ENCODE measurements around the gene EMP3. TPM values are rescaled to one million over a fixed set of nuclear protein-coding genes. Genes with fewer than 3 reads are reported as not detected.

EMP3 gene
- 10 to 100 TPM in 2 of 4 donors, 1 to 10 TPM in 2; 4.7 to 21.5 (median 10.5) TPM for total RNA-seq

GRCh38 chr19:48325265-48325910, at the start of gene EMP3:
Gene EMP3 (plus strand): TSS chr19:48325552. CDS start chr19:48326845, 1,293 bp downstream.
- H3K4me3 ChIP-seq: peak within 1 kb of the TSS; percentile 47 to 56 (median 52)
- peak; percentile 69 to 89 (median 83) for DNase-seq
- H3K4me1 ChIP-seq: peaks cover 0 to 57% (median 30%) of the 10 kb centered on the region in 4 donors
- peak within 1 kb of the TSS; percentile 84 to 96 (median 90) for H3K27ac ChIP-seq
- H3K27me3 ChIP-seq: no peaks in the 10 kb centered on the region
- H3K9me3 ChIP-seq: no peaks in the 10 kb centered on the region
- peak in 1 of 2 donors; percentile 38 for TF ChIP-seq POLR2A (IDR thresholded peaks at IDR 0.05)
- no peak for TF ChIP-seq CTCF (IDR thresholded peaks at IDR 0.05)
- H3K36me3 ChIP-seq: no peaks in the 10 kb centered on the region

- H3K4me1 ChIP-seq: no peaks in the 10 kb centered on the region
- DNase-seq: no peak
- no peaks in the 10 kb centered on the region for H3K27me3 ChIP-seq
- H3K36me3 ChIP-seq: no peaks in the 10 kb centered on the region
- no peak overlapping the region for H3K4me3 ChIP-seq
- no peak overlapping the region for H3K27ac ChIP-seq
- no peak for TF ChIP-seq CTCF (IDR thresholded peaks at IDR 0.05)
- no peak for TF ChIP-seq POLR2A (IDR thresholded peaks at IDR 0.05)
- peaks cover 0 to 7% (median 0%) of the 10 kb centered on the region in 4 donors for H3K9me3 ChIP-seq
These were observed 45.6 kb upstream of the EMP3 start for GRCh38 chr19:48279747-48280146.

GRCh38 chr19:48283908-48284307, 41.4 kb upstream of the EMP3 start:
- TF ChIP-seq CTCF (IDR thresholded peaks at IDR 0.05) (no peak), POLR2A (IDR thresholded peaks at IDR 0.05) (no peak)
- H3K36me3 ChIP-seq: no peaks in the 10 kb centered on the region
- H3K9me3 ChIP-seq: peaks cover 0 to 7% (median 0%) of the 10 kb centered on the region in 4 donors
- no peak for DNase-seq
- H3K27ac ChIP-seq: no peak overlapping the region
- no peaks in the 10 kb centered on the region for H3K4me1 ChIP-seq
- H3K27me3 ChIP-seq: no peaks in the 10 kb centered on the region
- no peak overlapping the region for H3K4me3 ChIP-seq

- TF ChIP-seq POLR2A (IDR thresholded peaks at IDR 0.05): no peak
- TF ChIP-seq CTCF (IDR thresholded peaks at IDR 0.05): no peak
- H3K9me3 ChIP-seq: peaks cover 0 to 7% (median 0%) of the 10 kb centered on the region in 4 donors
- no peaks in the 10 kb centered on the region for H3K4me1 ChIP-seq
- H3K27me3 ChIP-seq: no peaks in the 10 kb centered on the region
- no peaks in the 10 kb centered on the region for H3K36me3 ChIP-seq
- no peak overlapping the region for H3K27ac ChIP-seq
- H3K4me3 ChIP-seq: no peak overlapping the region
- DNase-seq: no peak
These were observed 40.5 kb upstream of the EMP3 start for GRCh38 chr19:48284896-48285295.

GRCh38 chr19:48287748-48288147, 37.6 kb upstream of the EMP3 start:
- no peak overlapping the region for H3K27ac ChIP-seq

More at GRCh38 chr19:48287748-48288147, 37.6 kb upstream of the EMP3 start:
- Histone ChIP-seq H3K9me3 (peaks cover 0 to 7% (median 0%) of the 10 kb centered on the region in 4 donors), H3K27me3 (no peaks in the 10 kb centered on the region), H3K4me3 (no peak overlapping the region), H3K4me1 (peaks cover 0 to 8% (median 2%) of the 10 kb centered on the region in 4 donors), H3K36me3 (no peaks in the 10 kb centered on the region)
- TF ChIP-seq CTCF (IDR thresholded peaks at IDR 0.05): no peak
- no peak for TF ChIP-seq POLR2A (IDR thresholded peaks at IDR 0.05)
- no peak for DNase-seq
